HG03521 (cell line): ENCODE results near the gene SPEM3.
"Not testable (repeated sequence)": the region's sequence is repeated elsewhere in the genome, so short reads cannot be mapped to it uniquely, and the experiment has no call there.

Source experiments
- ATAC-seq: cut with Tn5 transposase; IDR thresholded peaks from one replicate; pipeline ENCODE4 v1.9.1; 2021; ENCODE audit warnings: mild to moderate bottlenecking, moderate library complexity; ENCODE audit not compliant: unreplicated experiment

The SPEM3 gene

DNA sequence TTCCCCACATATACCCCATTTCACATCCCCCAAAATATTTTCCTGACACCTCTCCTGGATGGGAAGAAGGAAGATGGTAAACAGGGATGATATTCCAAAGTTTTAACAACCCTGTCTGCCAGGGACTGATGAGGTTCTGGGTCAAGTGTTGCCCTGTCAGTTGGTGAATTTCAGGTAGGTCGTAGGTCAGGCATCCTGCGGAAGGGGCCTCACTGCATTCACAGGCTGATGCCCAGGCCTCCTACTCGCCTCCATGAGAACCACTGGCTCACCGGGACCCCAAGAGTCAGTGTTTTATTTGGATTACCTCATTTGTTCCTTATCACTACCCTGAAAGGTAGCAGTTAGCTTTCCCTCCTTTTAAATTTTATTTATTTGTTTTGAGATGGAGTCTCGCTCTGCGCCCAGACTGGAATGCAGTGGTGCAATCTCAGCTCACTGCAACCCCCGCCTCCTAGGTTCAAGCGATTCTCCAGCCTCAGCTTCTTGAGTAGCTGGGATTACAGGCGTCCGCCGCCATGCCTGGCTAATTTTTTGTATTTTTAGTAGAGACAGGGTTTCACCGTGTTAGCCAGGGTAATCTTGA lies 40.2 kb downstream of the SPEM3 start:
- ATAC-seq, result no peak

DNA sequence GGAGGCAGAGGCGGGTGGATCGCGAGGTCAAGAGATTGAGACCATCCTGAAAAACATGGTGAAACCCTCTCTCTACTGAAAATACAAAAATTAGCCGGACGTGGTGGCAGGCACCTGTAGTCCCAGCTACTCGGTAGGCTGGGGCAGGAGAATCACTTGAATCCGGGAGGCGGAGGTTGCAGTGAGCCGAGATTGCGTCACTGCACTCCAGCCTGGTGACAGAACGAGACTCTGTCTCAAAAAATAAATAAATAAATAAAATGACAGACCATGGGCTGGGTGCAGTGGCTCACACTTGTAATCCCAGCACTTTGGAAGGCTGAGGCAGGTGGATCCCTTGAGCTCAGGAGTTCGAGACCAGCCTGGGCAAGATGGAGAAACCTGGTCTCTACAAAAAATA lies 41.2 kb downstream of the SPEM3 start:
- not testable (repeated sequence) for ATAC-seq

DNA sequence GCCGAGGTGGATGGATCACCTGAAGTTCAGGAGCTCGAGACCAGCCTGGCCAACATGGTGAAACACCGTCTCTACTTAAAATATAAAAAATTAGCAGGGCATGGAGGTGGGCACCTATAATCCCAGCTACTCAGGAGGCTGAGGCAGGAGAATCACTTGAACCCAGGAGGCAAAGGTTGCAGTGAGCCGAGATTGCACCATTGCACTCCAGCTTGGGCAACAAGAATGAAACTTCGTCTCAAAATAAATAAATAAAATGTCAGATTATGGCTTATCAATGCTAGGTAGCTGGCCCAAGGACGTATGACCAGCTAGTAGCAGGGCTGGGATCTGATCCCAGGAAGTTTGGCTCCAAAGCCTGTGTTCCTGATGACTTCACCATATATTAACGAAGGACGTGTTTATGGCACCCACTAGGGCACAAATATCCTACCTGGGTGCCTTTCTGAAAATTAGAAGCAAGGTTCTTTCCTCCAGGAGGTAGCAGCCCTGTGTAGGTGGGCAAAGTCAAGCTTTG lies 41.9 kb downstream of the SPEM3 start:
- ATAC-seq, result not testable (repeated sequence)

DNA sequence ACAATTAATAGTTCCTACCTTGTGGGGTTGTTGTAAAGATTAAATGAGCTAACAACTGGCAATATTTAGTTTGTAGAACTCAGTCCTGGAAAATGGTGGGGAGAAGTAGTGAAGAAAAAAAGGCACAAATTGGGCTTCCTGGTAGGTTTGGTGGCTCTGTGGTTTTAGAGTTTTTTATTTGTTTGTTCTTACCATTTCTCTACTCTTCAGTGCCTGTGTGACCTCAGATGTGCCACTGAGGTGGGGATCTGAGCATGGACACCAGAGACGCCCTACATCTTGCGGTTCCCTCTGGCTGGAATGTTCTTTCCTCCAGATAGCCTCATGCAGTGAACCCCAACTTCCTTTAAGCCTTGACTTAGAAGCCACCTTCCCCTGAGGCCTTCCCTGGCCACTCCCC lies 43.1 kb downstream of the SPEM3 start:
- no peak for ATAC-seq

DNA sequence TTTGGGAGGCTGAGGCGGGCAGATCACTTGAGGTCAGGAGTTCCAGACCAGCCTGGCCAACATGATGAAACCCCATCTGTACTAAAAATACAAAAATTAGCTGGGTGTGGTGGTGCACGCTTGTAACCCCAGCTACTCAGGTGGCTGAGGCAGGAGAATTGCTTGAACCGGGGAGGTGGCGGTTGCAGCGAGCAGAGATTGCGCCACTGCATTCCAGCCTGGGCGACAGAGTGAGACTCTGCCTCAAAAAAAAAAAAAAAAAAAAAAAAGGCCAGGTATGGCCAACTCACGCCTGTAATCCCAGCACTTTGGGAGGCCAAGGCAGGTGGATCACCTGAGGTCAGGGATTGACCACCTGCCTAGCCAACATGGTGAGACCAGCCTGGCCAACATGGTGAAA lies 46.1 kb downstream of the SPEM3 start:
- ATAC-seq, result not testable (repeated sequence)

DNA sequence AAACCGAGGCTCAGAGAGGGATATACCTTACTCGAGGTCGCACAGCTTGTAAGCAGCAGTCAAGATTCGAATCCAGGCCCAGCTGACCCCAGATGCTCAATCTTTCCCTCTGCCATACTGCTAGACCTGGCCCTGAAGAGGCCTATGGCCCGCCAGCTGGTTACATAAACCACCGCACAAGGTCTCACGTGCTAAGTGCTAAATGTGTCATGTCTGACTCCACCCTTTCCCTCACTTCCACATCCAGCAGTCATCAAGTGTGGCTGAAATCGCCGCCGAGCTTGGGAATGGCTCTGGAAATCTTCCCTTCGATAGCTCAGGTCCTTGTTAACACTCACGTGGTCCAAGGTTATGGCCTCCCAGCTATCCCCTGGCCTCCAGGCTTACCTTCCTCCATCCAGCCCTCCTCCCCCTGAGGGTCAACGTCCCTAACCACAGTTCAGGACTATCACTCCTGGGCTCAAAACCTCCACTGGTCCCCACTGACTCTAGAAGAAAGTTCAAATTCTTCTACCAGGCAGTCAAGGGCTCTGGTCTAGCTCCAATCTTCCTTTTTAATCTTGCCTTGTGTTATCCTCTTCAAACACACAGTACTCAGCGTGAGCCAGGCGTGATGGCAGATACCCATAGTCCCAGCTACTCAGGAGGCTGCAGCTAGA lies 47.2 kb downstream of the SPEM3 start:
- no peak for ATAC-seq

DNA sequence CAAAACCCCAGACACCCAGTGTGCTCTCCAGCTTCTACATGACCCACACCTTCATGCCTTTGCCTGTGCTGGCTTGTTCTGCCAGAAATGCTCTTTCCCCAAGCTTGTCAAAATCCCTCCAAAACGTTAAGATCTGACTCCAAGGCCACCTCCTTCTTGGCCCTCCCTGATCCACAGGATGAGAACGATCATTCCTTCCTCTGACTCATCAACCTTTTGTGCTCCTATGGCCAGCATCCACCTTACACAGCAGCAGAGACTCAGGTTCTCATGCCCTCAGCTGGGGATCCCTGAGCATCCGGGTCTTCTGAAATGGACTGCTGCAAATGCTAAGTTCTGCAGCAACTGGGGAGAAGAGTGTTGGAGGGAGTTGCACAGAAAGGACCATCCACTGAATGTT lies 47.8 kb downstream of the SPEM3 start:
- ATAC-seq, result no peak

DNA sequence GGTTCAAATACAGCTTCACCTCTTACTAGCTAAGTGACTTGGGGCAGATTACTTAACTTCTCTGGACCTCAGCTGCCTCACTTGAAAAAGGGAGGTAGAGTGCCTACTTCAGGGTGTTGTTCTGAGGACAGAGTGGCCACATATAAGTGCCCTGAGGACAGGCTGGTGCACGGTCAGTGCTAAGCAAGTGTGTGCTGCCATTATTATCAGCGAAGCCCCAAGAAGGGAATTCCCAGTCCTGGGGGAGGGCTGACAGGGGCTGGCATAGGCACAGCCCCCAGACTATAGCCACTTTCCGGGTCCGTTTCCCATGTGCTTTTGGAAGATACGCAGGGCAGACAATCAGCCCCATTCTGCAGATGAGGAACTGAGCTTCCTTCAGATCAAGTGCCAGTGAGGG lies 48.3 kb downstream of the SPEM3 start:
- no peak for ATAC-seq

DNA sequence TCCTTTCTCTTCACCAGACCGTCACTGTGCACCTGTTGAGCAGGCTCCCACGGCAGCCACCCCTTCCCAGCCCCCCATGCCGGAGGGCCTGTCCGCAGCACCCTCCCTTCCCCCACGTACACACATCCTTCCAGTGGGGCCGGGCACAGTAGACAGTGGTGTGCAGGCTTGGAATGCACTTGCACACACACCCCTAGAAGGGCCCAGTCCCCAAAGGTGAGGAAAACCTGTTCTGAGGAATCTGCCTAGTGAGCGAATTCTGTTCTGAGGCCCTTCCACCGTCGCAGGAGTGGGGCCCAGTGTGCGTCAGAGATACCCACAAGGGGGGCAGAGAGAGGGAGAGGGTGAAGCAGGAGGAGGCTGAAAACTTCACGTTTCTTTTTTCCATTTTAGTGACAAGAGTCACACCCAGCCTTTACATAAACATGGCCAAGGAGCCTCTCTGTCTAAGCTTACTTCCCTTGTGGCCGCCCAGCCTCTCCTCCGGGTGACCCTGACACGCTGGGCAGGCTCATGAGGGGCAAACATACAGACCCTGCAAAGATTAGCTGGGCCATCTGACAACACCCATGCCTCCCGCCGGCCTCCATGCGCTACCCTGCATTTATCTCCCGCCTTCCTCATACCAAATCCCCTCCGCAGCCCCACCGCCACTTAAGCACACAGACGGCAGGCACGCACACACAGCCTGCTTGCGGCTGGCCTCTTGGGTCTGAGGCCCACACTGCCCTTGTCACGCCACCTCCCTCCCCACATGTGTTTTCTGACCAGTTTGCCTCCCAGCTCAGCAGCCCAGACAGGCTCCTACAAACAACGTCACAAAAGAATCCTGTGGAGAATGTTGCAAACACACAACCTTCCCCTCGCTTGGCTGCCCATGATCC lies 49.0 kb downstream of the SPEM3 start:
- ATAC-seq, result no peak

DNA sequence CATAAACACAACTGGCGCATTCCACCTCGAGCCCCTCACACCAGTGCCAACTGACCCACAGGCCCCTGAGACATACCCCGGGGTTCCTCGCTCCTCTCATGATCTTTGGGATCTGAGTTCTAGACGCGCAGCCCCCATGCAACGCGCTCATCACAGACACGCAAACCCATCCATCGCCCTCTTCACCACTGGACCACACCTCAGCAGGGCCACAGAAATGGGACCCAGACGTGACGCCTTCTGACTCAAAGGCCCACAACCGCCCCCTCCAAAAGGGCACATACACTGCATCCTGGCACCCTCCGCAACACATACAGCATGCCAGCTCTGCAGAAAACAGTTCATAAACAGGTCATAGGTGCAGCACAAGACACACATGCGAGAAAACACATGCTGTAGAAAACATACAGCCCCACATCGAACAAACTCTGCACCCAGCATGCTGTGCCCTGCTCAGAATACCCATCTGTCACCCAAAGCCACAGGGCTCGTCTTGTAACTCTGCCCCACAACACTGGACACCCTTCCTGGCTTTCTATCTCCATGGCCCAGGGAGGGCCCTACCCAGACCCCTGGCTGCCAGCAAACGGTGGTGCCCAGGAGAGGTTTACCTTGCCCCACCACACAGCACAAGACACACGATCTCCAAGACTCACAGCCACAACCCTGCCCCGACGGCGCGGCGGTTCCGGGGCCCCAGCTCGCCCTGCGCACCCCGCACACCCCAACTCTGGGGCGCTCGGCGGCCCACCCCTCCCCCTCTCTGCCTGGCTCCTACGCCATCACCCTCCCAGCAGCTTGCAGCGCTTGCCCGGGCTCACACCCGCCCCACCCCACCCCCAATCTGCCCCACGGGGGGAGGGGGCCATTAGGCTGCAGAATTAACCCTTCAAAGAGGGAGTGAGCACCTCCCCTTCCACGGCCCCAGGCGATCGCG lies 49.9 kb downstream of the SPEM3 start:
- ATAC-seq, result no peak

DNA sequence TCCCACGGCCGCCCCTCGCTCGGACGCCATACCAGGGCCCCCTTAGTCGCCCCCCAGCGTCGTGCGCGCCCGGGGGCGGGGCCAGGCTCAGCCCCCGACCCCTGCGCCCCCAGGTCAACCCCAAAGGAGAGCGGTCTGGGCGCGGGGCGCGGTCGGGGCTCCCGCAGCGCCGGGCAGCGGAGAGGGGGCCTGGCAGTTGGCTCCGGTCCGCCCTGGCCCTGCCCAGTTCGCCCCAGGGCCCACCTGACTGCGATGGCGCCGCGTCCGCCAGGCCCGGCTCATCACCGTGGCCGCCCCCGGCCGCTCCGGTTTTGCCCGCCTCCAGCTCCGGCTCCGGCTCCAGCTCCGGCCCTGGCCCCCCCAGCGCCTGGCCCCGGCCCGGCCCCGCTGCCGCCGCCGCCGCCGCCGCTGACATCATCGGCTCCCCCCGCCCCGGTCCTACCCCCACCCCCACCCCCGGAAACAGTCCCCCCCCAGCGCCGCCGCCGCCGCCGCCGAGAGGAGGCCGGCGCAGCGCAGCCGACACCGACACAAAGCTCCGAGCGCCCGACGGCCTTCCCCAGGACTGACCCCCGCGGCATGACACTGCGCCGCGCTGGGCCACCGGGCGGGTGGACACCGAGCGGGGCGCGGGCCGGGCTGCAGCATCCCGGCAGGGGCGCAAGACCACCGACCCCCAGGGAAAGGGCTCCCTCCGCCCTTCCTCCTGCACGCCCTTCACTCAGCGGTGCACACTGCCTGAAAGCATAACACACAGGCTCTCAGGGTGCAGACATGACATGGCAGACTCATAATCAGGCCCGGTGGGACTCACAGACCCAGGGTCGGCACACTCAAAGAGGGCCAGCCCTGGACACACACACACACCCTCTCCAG lies 50.8 kb downstream of the SPEM3 start, which contains the start of gene ZBTB4:
TSS of gene ZBTB4 (minus strand) at position 419 of the 876 bp plus-strand sequence. CDS start 12,830 bp downstream, outside the sequence.
- no peak for ATAC-seq

DNA sequence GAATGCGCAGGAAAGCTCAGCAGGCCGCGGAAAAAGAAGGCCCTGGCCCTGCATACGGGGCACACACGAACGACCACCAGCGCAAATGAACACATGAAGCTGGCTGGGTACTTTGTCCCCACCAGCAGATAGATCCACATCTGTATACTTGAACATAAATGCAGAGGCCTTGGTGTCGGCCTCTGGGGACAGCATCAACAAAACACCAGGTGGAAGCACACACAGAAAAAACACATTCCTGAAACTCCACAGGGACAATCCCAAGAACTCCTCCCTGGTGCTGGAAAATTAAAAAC lies 51.4 kb downstream of the SPEM3 start:
- ATAC-seq, result no peak

DNA sequence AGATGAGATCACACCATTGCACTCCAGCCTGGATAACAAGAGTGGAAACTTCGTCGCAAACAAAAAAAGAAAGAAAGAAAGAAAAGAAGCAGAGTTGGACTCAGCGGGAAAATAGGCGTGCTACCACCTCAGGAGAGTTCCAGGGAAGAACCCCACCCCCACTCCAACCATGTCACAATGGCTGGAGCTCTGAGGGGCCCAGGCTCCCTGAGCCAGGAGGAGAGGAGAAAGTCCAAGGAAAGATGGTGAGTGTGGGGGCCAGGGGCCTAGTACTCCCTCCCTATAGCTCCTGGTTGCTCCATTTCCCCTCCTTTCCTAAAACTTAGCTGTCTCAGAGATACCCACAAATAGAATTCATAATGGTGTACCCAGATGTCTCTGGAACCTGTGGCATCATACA lies 52.6 kb downstream of the SPEM3 start, which contains the start of gene SLC35G6:
TSS of gene SLC35G6 (plus strand) at position 172 of the 400 bp plus-strand sequence. CDS start at position 243, 71 bp downstream.
- ATAC-seq, result not testable (repeated sequence)

DNA sequence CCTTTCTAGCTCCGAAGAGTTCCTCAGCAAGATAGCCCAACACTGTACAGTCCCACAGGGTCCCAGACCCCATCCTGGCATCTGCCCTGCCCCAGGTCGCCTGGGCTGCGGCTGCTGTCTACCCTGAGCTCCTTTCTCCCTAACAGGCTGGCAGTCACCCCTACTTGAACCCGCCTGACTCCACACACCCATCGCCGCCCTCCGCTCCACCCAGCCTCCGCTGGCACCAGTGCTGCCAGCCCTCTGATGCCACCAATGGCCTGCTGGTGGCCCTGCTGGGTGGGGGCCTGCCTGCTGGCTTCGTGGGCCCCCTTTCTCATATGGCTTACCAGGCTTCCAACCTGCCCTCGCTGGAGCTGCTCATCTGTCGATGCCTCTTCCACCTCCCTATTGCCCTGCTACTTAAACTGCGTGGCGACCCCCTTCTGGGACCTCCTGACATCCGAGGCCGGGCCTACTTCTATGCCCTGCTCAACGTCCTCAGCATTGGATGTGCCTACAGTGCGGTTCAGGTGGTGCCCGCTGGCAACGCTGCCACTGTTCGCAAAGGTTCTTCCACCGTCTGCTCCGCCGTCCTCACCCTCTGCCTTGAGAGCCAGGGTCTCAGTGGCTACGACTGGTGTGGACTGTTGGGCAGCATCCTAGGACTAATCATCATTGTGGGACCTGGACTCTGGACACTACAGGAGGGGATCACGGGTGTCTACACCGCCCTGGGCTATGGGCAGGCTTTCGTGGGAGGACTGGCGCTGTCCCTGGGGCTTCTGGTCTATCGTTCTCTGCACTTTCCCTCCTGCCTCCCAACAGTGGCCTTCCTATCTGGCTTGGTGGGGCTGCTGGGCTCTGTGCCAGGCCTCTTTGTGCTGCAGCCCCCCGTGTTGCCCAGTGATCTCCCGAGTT lies 53.4 kb downstream of the SPEM3 start:
- not testable (repeated sequence) for ATAC-seq
